Mucosa of gallbladder (tissue), 1 donor: ENCODE results near the gene RASGRF2. TPM values are rescaled to one million over a fixed set of nuclear protein-coding genes. Genes with fewer than 3 reads are reported as not detected.
"Not testable (repeated sequence)": the region's sequence is repeated elsewhere in the genome, so short reads cannot be mapped to it uniquely, and the experiment has no call there.

ENCODE experiments used
- DNase-seq: peaks from one replicate; pipeline ENCODE4 v3.0.0-alpha.2; 2020; ENCODE audit warnings: low spot score
- total RNA-seq: library from RNA; stranded (reverse); gene quantifications from one replicate; pipeline ENCODE4 v1.2.1, GENCODE V29; 2021
- donor health status: DM: no; HTN: no; CAD: no.

The RASGRF2 gene
- total RNA-seq, 1 donor from 2014 or later, result 4.3 TPM

- DNase-seq, result no peak
These were observed 21.9 kb downstream of the RASGRF2 start for GRCh38 chr5:80982093-80982492.

GRCh38 chr5:80985600-80986228 is 25.6 kb downstream of the RASGRF2 start:
- no peak for DNase-seq

- DNase-seq, result no peak
These were observed 26.2 kb downstream of the RASGRF2 start for GRCh38 chr5:80986382-80986781.

- no peak for DNase-seq
These were observed 27.1 kb downstream of the RASGRF2 start for GRCh38 chr5:80987078-80987766.

GRCh38 chr5:80988419-80988935 is 28.3 kb downstream of the RASGRF2 start:
- no peak for DNase-seq

- DNase-seq, result no peak
These were observed 29.7 kb downstream of the RASGRF2 start for GRCh38 chr5:80989883-80990282.

GRCh38 chr5:80990527-80990926 is 30.4 kb downstream of the RASGRF2 start:
- no peak for DNase-seq

GRCh38 chr5:80990971-80991370 is 30.8 kb downstream of the RASGRF2 start:
- DNase-seq, result no peak

- no peak for DNase-seq
These were observed 35.7 kb downstream of the RASGRF2 start for GRCh38 chr5:80995908-80996307.

GRCh38 chr5:80998590-80998979 is 38.4 kb downstream of the RASGRF2 start:
- DNase-seq, result no peak

GRCh38 chr5:81003811-81004386 is 43.7 kb downstream of the RASGRF2 start:
- DNase-seq, result no peak

GRCh38 chr5:81005708-81006107 is 45.5 kb downstream of the RASGRF2 start:
- no peak for DNase-seq

GRCh38 chr5:81006231-81006630 is 46.1 kb downstream of the RASGRF2 start:
- no peak for DNase-seq

- DNase-seq, result no peak
These were observed 46.9 kb downstream of the RASGRF2 start for GRCh38 chr5:81006947-81007636.

GRCh38 chr5:81007637-81008027 is 47.5 kb downstream of the RASGRF2 start:
- DNase-seq, result no peak

GRCh38 chr5:81010336-81011169 is 50.4 kb downstream of the RASGRF2 start:
- no peak for DNase-seq

- DNase-seq, result no peak
These were observed 54.2 kb downstream of the RASGRF2 start for GRCh38 chr5:81014348-81014747.

- DNase-seq, result no peak
These were observed 56.0 kb downstream of the RASGRF2 start for GRCh38 chr5:81016116-81016515.

- DNase-seq, result no peak
These were observed 57.2 kb downstream of the RASGRF2 start for GRCh38 chr5:81017320-81017719.

- DNase-seq, result not testable (repeated sequence)
These were observed 58.4 kb downstream of the RASGRF2 start for GRCh38 chr5:81018608-81019007.

GRCh38 chr5:81019748-81020147 is 59.6 kb downstream of the RASGRF2 start:
- no peak for DNase-seq
